Brain microvascular endothelial cell (primary cell): ENCODE data around the gene DNAJC21.

Experiments used
- DNase-seq: peaks from one replicate; pipeline ENCODE4 v3.0.0-alpha.2; 2020
- H3K27ac ChIP-seq: fragments of 250-450 bp; sonication (Bioruptor Pico); 2 replicates; pipeline ENCODE4 v1.5.1; 2020; ENCODE audit warnings: mild to moderate bottlenecking, moderate library complexity
- H3K27me3 ChIP-seq: fragments of 250-450 bp; sonication (Bioruptor Pico); replicated peaks from 2 replicates; pipeline ENCODE4 v1.5.1; 2020; ENCODE audit warnings: mild to moderate bottlenecking
- H3K36me3 ChIP-seq: fragments of 250-450 bp; sonication (Bioruptor Pico); replicated peaks from 2 replicates; pipeline ENCODE4 v1.5.1; 2020; ENCODE audit warnings: mild to moderate bottlenecking
- H3K4me3 ChIP-seq: 2 replicates; pipeline ENCODE4 v1.5.1; 2011; ENCODE audit warnings: low read depth, mild to moderate bottlenecking, control low read depth, low read length, moderate library complexity
- in situ Hi-C: cut with HindIII; loops from 2 replicates; pipeline ENCODE4 v1.10.0; 2017; ENCODE audit warnings: low sequenced_read_pairs, low pct_ligation_motif_present
- TF ChIP-seq, protein P1 (sequence below): IDR thresholded peaks from 2 replicates; pipeline ENCODE4 v1.5.1; 2011; ENCODE audit warnings: low read depth, mild to moderate bottlenecking, moderate library complexity, low read length, control low read depth, inconsistent platforms; ENCODE audit errors: missing control alignments

The DNAJC21 gene

GRCh38 chr5:34929134-34929719 is at the start of gene DNAJC21:
Gene DNAJC21 (plus strand): TSS chr5:34929559. CDS start chr5:34929820, 261 bp downstream.
- peak; percentile 95 for DNase-seq
- in situ Hi-C loops, result no loop called here
- TF ChIP-seq, protein P1, sequence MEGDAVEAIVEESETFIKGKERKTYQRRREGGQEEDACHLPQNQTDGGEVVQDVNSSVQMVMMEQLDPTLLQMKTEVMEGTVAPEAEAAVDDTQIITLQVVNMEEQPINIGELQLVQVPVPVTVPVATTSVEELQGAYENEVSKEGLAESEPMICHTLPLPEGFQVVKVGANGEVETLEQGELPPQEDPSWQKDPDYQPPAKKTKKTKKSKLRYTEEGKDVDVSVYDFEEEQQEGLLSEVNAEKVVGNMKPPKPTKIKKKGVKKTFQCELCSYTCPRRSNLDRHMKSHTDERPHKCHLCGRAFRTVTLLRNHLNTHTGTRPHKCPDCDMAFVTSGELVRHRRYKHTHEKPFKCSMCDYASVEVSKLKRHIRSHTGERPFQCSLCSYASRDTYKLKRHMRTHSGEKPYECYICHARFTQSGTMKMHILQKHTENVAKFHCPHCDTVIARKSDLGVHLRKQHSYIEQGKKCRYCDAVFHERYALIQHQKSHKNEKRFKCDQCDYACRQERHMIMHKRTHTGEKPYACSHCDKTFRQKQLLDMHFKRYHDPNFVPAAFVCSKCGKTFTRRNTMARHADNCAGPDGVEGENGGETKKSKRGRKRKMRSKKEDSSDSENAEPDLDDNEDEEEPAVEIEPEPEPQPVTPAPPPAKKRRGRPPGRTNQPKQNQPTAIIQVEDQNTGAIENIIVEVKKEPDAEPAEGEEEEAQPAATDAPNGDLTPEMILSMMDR, result no peak
- Histone ChIP-seq H3K27ac (peak within 1 kb of the TSS; percentile 66), H3K4me3 (peak within 1 kb of the TSS; percentile 90), H3K27me3 (no peaks in the 10 kb centered on the region), H3K36me3 (peaks cover 14% of the 10 kb centered on the region)

DNA sequence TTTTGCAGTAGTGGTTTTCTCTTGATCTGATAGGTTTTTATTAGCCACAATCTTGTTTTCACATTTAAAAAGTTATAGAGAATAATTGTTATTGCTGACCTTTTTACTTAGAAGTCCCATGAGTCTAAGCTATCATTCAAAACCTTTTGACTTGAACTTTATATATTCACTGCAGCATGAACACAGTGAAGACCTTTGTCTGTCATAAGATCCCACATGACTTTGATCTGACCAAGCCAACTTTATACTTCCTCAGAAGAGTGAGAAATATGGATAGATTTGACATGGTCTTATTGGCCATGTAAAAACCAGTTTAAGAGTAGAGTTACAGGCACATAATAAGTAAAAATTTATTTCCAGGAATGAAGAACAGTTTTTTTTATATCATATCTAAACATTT is 48.1 kb upstream of the DNAJC21 start:
- Histone ChIP-seq H3K27me3 (no peaks in the 10 kb centered on the region), H3K36me3 (no peaks in the 10 kb centered on the region), H3K27ac (no peak overlapping the region), H3K4me3 (no peak overlapping the region)
- in situ Hi-C loops, result no loop called here
- TF ChIP-seq, protein P1, result no peak
- no peak for DNase-seq

GRCh38 chr5:34886392-34887119 is 42.8 kb upstream of the DNAJC21 start:
- no peaks in the 10 kb centered on the region for H3K27me3 ChIP-seq
- no peaks in the 10 kb centered on the region for H3K36me3 ChIP-seq
- no peak for DNase-seq
- in situ Hi-C loops, result no loop called here
- TF ChIP-seq, protein P1, result no peak
- no peak overlapping the region for H3K27ac ChIP-seq
- H3K4me3 ChIP-seq, result no peak overlapping the region

- DNase-seq, result no peak
- TF ChIP-seq, protein P1, result no peak
- Histone ChIP-seq H3K4me3 (no peak overlapping the region), H3K27me3 (no peaks in the 10 kb centered on the region), H3K36me3 (no peaks in the 10 kb centered on the region), H3K27ac (no peak overlapping the region)
- in situ Hi-C loops, result no loop called here
Measured at GRCh38 chr5:34889394-34889793, 40.0 kb upstream of the DNAJC21 start.

DNA sequence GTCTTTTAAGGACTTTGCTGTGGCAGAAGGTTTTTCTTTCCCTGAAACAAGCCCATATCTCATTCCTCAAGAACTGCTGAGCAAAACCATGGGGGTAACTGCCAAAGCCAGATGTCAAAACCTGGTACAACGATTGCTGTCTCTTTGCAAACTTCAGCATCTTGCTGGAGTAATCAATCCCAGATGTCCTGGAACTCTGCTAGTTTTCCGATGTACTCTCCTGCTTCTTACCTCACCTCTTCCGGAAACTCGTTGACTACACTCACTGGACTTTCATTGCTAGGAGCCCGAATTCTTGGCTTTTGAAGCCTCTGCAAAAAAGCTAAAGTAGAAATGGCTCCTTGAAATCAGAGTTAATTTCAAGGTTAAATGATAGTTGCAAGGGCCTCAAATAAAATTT is 37.4 kb upstream of the DNAJC21 start:
- no peak overlapping the region for H3K4me3 ChIP-seq
- TF ChIP-seq, protein P1, result no peak
- no peak overlapping the region for H3K27ac ChIP-seq
- peak; percentile 6 for DNase-seq
- in situ Hi-C loops, result no loop called here
- H3K36me3 ChIP-seq, result no peaks in the 10 kb centered on the region
- no peaks in the 10 kb centered on the region for H3K27me3 ChIP-seq
